Ovary (tissue), 9 donors: ENCODE data around the gene PIMREG. TPM values are rescaled to one million over a fixed set of nuclear protein-coding genes. Genes with fewer than 3 reads are reported as not detected.

ENCODE experiments used
- DNase-seq, 5 donors: peaks; one replicate each; pipeline ENCODE4 v3.0.0-alpha.2; 2019 to 2020
- H3K27ac ChIP-seq, 2 donors: fragments of 200-600 bp; one replicate each; pipeline versions ENCODE4 v1.5.1 to v1.8.0; 2019 to 2022
- H3K27me3 ChIP-seq: fragments of 200-600 bp; one replicate; pipeline ENCODE4 v1.8.0; 2022
- H3K36me3 ChIP-seq: fragments of 200-600 bp; sonication (generic); one replicate; pipeline ENCODE4 v1.5.1; 2019
- H3K4me1 ChIP-seq: one replicate; pipeline ENCODE4 v1.8.1; 2013; ENCODE audit warnings: mild to moderate bottlenecking, moderate library complexity; ENCODE audit not compliant: insufficient read depth
- H3K4me3 ChIP-seq: fragments of 200-600 bp; sonication (generic); one replicate; pipeline ENCODE4 v1.5.1; 2017
- H3K9me3 ChIP-seq, 2 donors: fragments of 200-600 bp in 1 of 2; sonication (generic) in 1 of 2; one replicate each; pipeline versions ENCODE4 v1.5.1 to v1.8.1; 2013 to 2019; ENCODE audit warnings: mild to moderate bottlenecking in 1 of 2, moderate library complexity in 1 of 2
- CTCF ChIP-seq, 3 donors: fragments of 450-650 bp in 2 of 3; fragments of 200-600 bp in 1 of 3; IDR thresholded peaks; one replicate each; pipeline versions ENCODE4 v1.5.1 to v1.8.0; 2016 to 2022; ENCODE audit warnings: antibody characterized with exemption in 3 of 3, mild to moderate bottlenecking in 1 of 3
- EP300 ChIP-seq: sonication (generic); formaldehyde crosslinking; IDR thresholded peaks from one replicate; pipeline ENCODE4 v1.6.1; 2017; ENCODE audit warnings: antibody characterized with exemption
- POLR2A ChIP-seq: fragments of 450-650 bp; IDR thresholded peaks from one replicate; pipeline ENCODE4 v1.6.1; 2017; ENCODE audit warnings: antibody characterized with exemption, mild to moderate bottlenecking, moderate library complexity
- WGBS, 3 donors: extraction: QIAGEN DNeasy Blood & Tissue Kit in 1 of 3; methylation state at CpG; one replicate each; pipeline versions ENCODE4 v1.1.5 to v1.1.7; 2013 to 2017; 5-methylcytosine and 5-hydroxymethylcytosine counted together
- intact Hi-C, 4 donors: fragments of 100-400 bp; cut with DNase I; formaldehyde crosslinking; loops; one replicate each; pipeline versions ENCODE4 v1.11.0 to v1.15.1; 2022 to 2023
- polyA plus RNA-seq, 2 donors: library from polyadenylated mRNA; stranded (reverse); fragments of 200-250 nt in 1 of 2; fragments of 350-450 nt in 1 of 2; fragmentation: Illumina TruSeq in 1 of 2; extraction: RNeasy Lipid Tissue Mini Kit (QIAGEN cat#74804) in 1 of 2; gene quantifications; one replicate each; pipeline ENCODE4 v1.2.3, GENCODE V29; 2013 to 2014
- total RNA-seq, 7 donors: library from RNA; depleted of rRNA in 2 of 7; stranded (reverse); fragments of >200 nt in 2 of 7; fragmentation: NEBNext Ultra II Directional in 3 of 7; extraction: Animal tissue kit (Norgen Biotek cat#: 25700) in 3 of 7; gene quantifications; one replicate each; pipeline versions ENCODE4 v1.1.0 to v1.2.4, GENCODE V29; 2016 to 2023
- donor health status: DM: no; HTN: no; CAD: no; lungs with moderate emphysema.
- donor health status: DM: no; HTN: no; CAD: no.
- donor health status: Bipolar disorder and iron deficiency.
- donor health status: DM: yes; HTN: yes; CAD: no.
- donor health status: DM: no; HTN: no; CAD: no.
- donor health status: DM: yes; HTN: yes; CAD: no.

The PIMREG gene
- total and polyA plus RNA-seq, 9 donors, result 0.20 to 4.7 (median 0.73) TPM; not detected in 1

DNA sequence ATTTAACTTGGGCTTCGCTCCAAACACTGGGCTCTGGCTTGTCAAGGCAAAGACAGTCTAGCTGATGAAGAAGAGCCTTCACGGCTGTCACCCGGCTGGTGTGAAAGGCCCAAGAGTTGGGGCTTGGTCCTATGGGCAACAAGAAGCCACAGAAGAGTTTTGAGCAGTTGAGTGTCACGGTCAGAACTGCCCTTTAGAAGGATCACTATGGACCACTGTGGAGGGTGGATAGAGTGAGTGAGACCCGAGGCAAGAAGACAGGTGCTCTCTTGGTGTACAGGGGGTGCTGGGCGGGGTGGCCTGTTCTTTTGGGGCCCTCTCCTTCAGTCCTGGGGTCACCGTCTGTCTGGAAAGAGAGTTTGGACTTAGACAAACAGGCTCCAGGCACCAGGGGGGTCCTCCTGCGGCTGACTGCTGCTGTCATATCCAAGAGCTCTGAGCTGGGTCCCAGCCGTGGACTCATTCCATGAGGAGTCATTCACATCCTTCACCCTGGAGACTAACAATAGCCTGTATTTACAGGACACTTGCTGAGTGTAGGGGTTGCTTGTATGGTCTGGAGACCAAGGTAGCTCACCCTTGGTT is 2.4 kb downstream of the PIMREG start:
- no peak overlapping the region for H3K4me3 ChIP-seq
- WGBS, 3 donors, result 77 to 89% (median 78%) methylated on average over 9 of the region's 9 CpGs
- H3K4me1 ChIP-seq, result peaks cover 5% of the 10 kb centered on the region
- no peaks in the 10 kb centered on the region for H3K27me3 ChIP-seq
- intact Hi-C loops, result no loop called here
- TF ChIP-seq POLR2A (no peak), EP300 (no peak), CTCF (IDR thresholded peaks at IDR 0.05) (no peak)
- H3K27ac ChIP-seq, result no peak overlapping the region
- no peaks in the 10 kb centered on the region for H3K36me3 ChIP-seq
- DNase-seq, result peak in 1 of 5 donors; percentile 9
- no peaks in the 10 kb centered on the region for H3K9me3 ChIP-seq

GRCh38 chr17:6448473-6448872 is 4.2 kb downstream of the PIMREG start:
- no peaks in the 10 kb centered on the region for H3K9me3 ChIP-seq
- no peaks in the 10 kb centered on the region for H3K36me3 ChIP-seq
- H3K4me3 ChIP-seq, result no peak overlapping the region
- H3K27ac ChIP-seq, result no peak overlapping the region
- peaks cover 3% of the 10 kb centered on the region for H3K4me1 ChIP-seq
- TF ChIP-seq EP300, result no peak
- no peak for TF ChIP-seq CTCF (IDR thresholded peaks at IDR 0.05)
- no peak for TF ChIP-seq POLR2A
- H3K27me3 ChIP-seq, result no peaks in the 10 kb centered on the region
- WGBS, 3 donors, result 90 to 93% (median 91%) methylated on average over 6 of the region's 6 CpGs
- intact Hi-C loops, result no loop called here
- peak in 1 of 5 donors; percentile 10 for DNase-seq

GRCh38 chr17:6449307-6449706 is 5.1 kb downstream of the PIMREG start:
- peaks cover 2% of the 10 kb centered on the region for H3K4me1 ChIP-seq
- TF ChIP-seq POLR2A, result no peak
- TF ChIP-seq CTCF (IDR thresholded peaks at IDR 0.05), result no peak
- no peak for TF ChIP-seq EP300
- intact Hi-C loops, result no loop called here
- peak in 1 of 5 donors; percentile 11 for DNase-seq
- H3K4me3 ChIP-seq, result no peak overlapping the region
- H3K36me3 ChIP-seq, result no peaks in the 10 kb centered on the region
- 95 to 100% (median 97%) methylated on average over 6 of the region's 6 CpGs for WGBS, 3 donors
- H3K27me3 ChIP-seq, result no peaks in the 10 kb centered on the region
- H3K27ac ChIP-seq, result no peak overlapping the region
- no peaks in the 10 kb centered on the region for H3K9me3 ChIP-seq

- Histone ChIP-seq H3K4me1 (peaks cover 2% of the 10 kb centered on the region), H3K27me3 (no peaks in the 10 kb centered on the region), H3K36me3 (no peaks in the 10 kb centered on the region), H3K9me3 (no peaks in the 10 kb centered on the region), H3K4me3 (no peak overlapping the region), H3K27ac (peak overlapping the region in 1 of 2 donors; percentile 42)
- intact Hi-C loops, result no loop called here
- TF ChIP-seq CTCF (IDR thresholded peaks at IDR 0.05), result no peak
- no peak for TF ChIP-seq EP300
- no peak for TF ChIP-seq POLR2A
- WGBS, 3 donors, result 12 to 28% (median 21%) methylated on average over 12 of the region's 12 CpGs
- DNase-seq, result peak in 1 of 5 donors; percentile 20
These were observed 6.9 kb downstream of the PIMREG start for GRCh38 chr17:6450926-6451832.
